ENCODE measurements around the gene CBR1. TPM values are rescaled to one million over a fixed set of nuclear protein-coding genes. Genes with fewer than 3 reads are reported as not detected.

Gene CBR1
- total RNA-seq, 1 donor from 2014 or later = 20.3 TPM

GRCh38 chr21:36034211-36034913 is 35.5 kb upstream of the CBR1 start:
- no peak overlapping the region for H2AFZ ChIP-seq (ENCODE audit: low read depth, low read length)
- no peaks in the 10 kb centered on the region for H3K79me2 ChIP-seq (ENCODE audit: insufficient read depth, low read length)
- no peak overlapping the region for H3K27ac ChIP-seq (ENCODE audit: low read depth, low read length)
- peaks cover 18% of the 10 kb centered on the region for H3K36me3 Mint-ChIP-seq (ENCODE audit: low read depth, unreplicated experiment)
- no peak overlapping the region for H3K4me3 ChIP-seq (ENCODE audit: insufficient read depth, low read depth, low read length)
- peaks cover 24% of the 10 kb centered on the region for H3K36me3 ChIP-seq (ENCODE audit: insufficient read depth, low read length)
- no peaks in the 10 kb centered on the region for H3K4me1 ChIP-seq (ENCODE audit: insufficient read depth, low read length)
- H3K4me2 ChIP-seq (ENCODE audit: low read length) = no peak overlapping the region
- no peak for TF ChIP-seq EZH2 (IDR thresholded peaks at IDR 0.05; ENCODE audit: insufficient read depth, low read length)
- TF ChIP-seq, protein P1, sequence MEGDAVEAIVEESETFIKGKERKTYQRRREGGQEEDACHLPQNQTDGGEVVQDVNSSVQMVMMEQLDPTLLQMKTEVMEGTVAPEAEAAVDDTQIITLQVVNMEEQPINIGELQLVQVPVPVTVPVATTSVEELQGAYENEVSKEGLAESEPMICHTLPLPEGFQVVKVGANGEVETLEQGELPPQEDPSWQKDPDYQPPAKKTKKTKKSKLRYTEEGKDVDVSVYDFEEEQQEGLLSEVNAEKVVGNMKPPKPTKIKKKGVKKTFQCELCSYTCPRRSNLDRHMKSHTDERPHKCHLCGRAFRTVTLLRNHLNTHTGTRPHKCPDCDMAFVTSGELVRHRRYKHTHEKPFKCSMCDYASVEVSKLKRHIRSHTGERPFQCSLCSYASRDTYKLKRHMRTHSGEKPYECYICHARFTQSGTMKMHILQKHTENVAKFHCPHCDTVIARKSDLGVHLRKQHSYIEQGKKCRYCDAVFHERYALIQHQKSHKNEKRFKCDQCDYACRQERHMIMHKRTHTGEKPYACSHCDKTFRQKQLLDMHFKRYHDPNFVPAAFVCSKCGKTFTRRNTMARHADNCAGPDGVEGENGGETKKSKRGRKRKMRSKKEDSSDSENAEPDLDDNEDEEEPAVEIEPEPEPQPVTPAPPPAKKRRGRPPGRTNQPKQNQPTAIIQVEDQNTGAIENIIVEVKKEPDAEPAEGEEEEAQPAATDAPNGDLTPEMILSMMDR (IDR thresholded peaks at IDR 0.05; ENCODE audit: insufficient read depth, low read depth, low read length) = no peak
- no peak for FAIRE-seq
- H3K9me3 Mint-ChIP-seq (ENCODE audit: unreplicated experiment) = no peaks in the 10 kb centered on the region
- H3K9me3 ChIP-seq (ENCODE audit: insufficient read depth, low read depth, low read length) = no peaks in the 10 kb centered on the region
- H4K20me1 ChIP-seq (ENCODE audit: insufficient read depth, low read length) = no peaks in the 10 kb centered on the region
- H3K4me3 Mint-ChIP-seq (ENCODE audit: unreplicated experiment) = no peak overlapping the region
- H3K9ac ChIP-seq (ENCODE audit: low read length) = no peak overlapping the region
- no peak overlapping the region for H3K27ac Mint-ChIP-seq (ENCODE audit: unreplicated experiment)
- no peaks in the 10 kb centered on the region for H3K27me3 Mint-ChIP-seq (ENCODE audit: low read depth, unreplicated experiment)
- no peaks in the 10 kb centered on the region for H3K27me3 ChIP-seq (ENCODE audit: insufficient read depth, low read length)
- no peaks in the 10 kb centered on the region for H3K4me1 Mint-ChIP-seq (ENCODE audit: low read depth, unreplicated experiment)
- DNase-seq (ENCODE audit: low read depth) = no peak

GRCh38 chr21:36035381-36035791 is 34.4 kb upstream of the CBR1 start:
- H3K4me2 ChIP-seq (ENCODE audit: low read length) = no peak overlapping the region
- no peaks in the 10 kb centered on the region for H3K9me3 ChIP-seq (ENCODE audit: insufficient read depth, low read depth, low read length)
- no peak overlapping the region for H3K9ac ChIP-seq (ENCODE audit: low read length)
- H3K27ac Mint-ChIP-seq (ENCODE audit: unreplicated experiment) = no peak overlapping the region
- no peak overlapping the region for H3K4me3 Mint-ChIP-seq (ENCODE audit: unreplicated experiment)
- TF ChIP-seq, protein P1 (IDR thresholded peaks at IDR 0.05; ENCODE audit: insufficient read depth, low read depth, low read length) = no peak
- no peak for TF ChIP-seq EZH2 (IDR thresholded peaks at IDR 0.05; ENCODE audit: insufficient read depth, low read length)
- H3K27ac ChIP-seq (ENCODE audit: low read depth, low read length) = no peak overlapping the region
- H3K27me3 Mint-ChIP-seq (ENCODE audit: low read depth, unreplicated experiment) = no peaks in the 10 kb centered on the region
- H3K27me3 ChIP-seq (ENCODE audit: insufficient read depth, low read length) = no peaks in the 10 kb centered on the region
- H3K4me3 ChIP-seq (ENCODE audit: insufficient read depth, low read depth, low read length) = no peak overlapping the region
- FAIRE-seq (no peak), DNase-seq (ENCODE audit: low read depth) (no peak)
- no peaks in the 10 kb centered on the region for H3K4me1 Mint-ChIP-seq (ENCODE audit: low read depth, unreplicated experiment)
- H3K36me3 ChIP-seq (ENCODE audit: insufficient read depth, low read length) = peaks cover 27% of the 10 kb centered on the region
- H3K36me3 Mint-ChIP-seq (ENCODE audit: low read depth, unreplicated experiment) = peaks cover 14% of the 10 kb centered on the region
- no peaks in the 10 kb centered on the region for H4K20me1 ChIP-seq (ENCODE audit: insufficient read depth, low read length)
- no peak overlapping the region for H2AFZ ChIP-seq (ENCODE audit: low read depth, low read length)
- no peaks in the 10 kb centered on the region for H3K79me2 ChIP-seq (ENCODE audit: insufficient read depth, low read length)
- H3K9me3 Mint-ChIP-seq (ENCODE audit: unreplicated experiment) = no peaks in the 10 kb centered on the region
- no peaks in the 10 kb centered on the region for H3K4me1 ChIP-seq (ENCODE audit: insufficient read depth, low read length)

Data from astrocyte (in vitro differentiated cells and primary cell).